Measurements from ENCODE around the gene HDAC4. TPM values are rescaled to one million over a fixed set of nuclear protein-coding genes. Genes with fewer than 3 reads are reported as not detected.
"Not testable (repeated sequence)": the region's sequence is repeated elsewhere in the genome, so short reads cannot be mapped to it uniquely, and the experiment has no call there.

Gene HDAC4
- total RNA-seq, 2 experiments from 2014 or later: 22.6 to 24.5 TPM

- no peak for TF ChIP-seq CTCF (IDR thresholded peaks at IDR 0.05)
- no peaks in the 10 kb centered on the region for H3K9me3 Mint-ChIP-seq
- ChIA-PET CTCF (interaction anchor here (0.9 kb wide), 1 partner anchor 709 kb away, joined by 3 read pairs; no protein-coding TSS in a partner anchor), POLR2A (interaction anchor here (2.6 kb wide), 1 partner anchor 12 kb away, joined by 11 read pairs; no protein-coding TSS in a partner anchor)
- intact Hi-C loops (cut with micrococcal nuclease): no loop called here
- H3K27me3 Mint-ChIP-seq: peaks cover 3% of the 10 kb centered on the region
- DNase-seq: no peak
- no peak overlapping the region for H3K27ac Mint-ChIP-seq
- ATAC-seq: no peak
- H3K4me1 Mint-ChIP-seq (ENCODE audit: low read depth): peaks cover 50% of the 10 kb centered on the region
- no peaks in the 10 kb centered on the region for H3K36me3 Mint-ChIP-seq (ENCODE audit: low read depth)
- H3K4me3 Mint-ChIP-seq: no peak overlapping the region
Measured at GRCh38 chr2:239283288-239283945, 117.4 kb downstream of the HDAC4 start.

GRCh38 chr2:239282448-239283287 lies 118.2 kb downstream of the HDAC4 start:
- ChIA-PET POLR2A (no interaction called here), CTCF (interaction anchor here (0.9 kb wide), 1 partner anchor 710 kb away, joined by 3 read pairs; no protein-coding TSS in a partner anchor)
- no peak overlapping the region for H3K27ac Mint-ChIP-seq
- no peak for TF ChIP-seq CTCF (IDR thresholded peaks at IDR 0.05)
- ATAC-seq: no peak
- peaks cover 44% of the 10 kb centered on the region for H3K4me1 Mint-ChIP-seq (ENCODE audit: low read depth)
- DNase-seq: no peak
- intact Hi-C loops (cut with micrococcal nuclease): no loop called here
- H3K27me3 Mint-ChIP-seq: peaks cover 2% of the 10 kb centered on the region
- no peak overlapping the region for H3K4me3 Mint-ChIP-seq
- no peaks in the 10 kb centered on the region for H3K36me3 Mint-ChIP-seq (ENCODE audit: low read depth)
- no peaks in the 10 kb centered on the region for H3K9me3 Mint-ChIP-seq

- ChIA-PET POLR2A (interaction anchor here (1.1 to 1.9 kb wide), 3 partner anchors 11 to 101 kb away, joined by 3 to 7 read pairs (median 4); no protein-coding TSS in a partner anchor), CTCF (interaction anchor here (1.6 kb wide), 1 partner anchor 47 kb away, joined by 4 read pairs; no protein-coding TSS in a partner anchor)
- peak; percentile 37 for ATAC-seq
- H3K9me3 Mint-ChIP-seq; H3K4me3 Mint-ChIP-seq; H3K27me3 Mint-ChIP-seq; intact Hi-C loops (cut with micrococcal nuclease); H3K27ac Mint-ChIP-seq; H3K36me3 Mint-ChIP-seq (ENCODE audit: low read depth): not testable (repeated sequence)
- peaks cover 28% of the 10 kb centered on the region for H3K4me1 Mint-ChIP-seq (ENCODE audit: low read depth)
- DNase-seq: peak; percentile 56
Measured at GRCh38 chr2:239280296-239281017, 120.4 kb downstream of the HDAC4 start.

- ATAC-seq (no peak), DNase-seq (peak; percentile 1)
- Mint-ChIP-seq H3K27me3 (peaks cover 2% of the 10 kb centered on the region), H3K4me1 (ENCODE audit: low read depth) (peaks cover 25% of the 10 kb centered on the region), H3K36me3 (ENCODE audit: low read depth) (no peaks in the 10 kb centered on the region), H3K27ac (no peak overlapping the region), H3K9me3 (no peaks in the 10 kb centered on the region), H3K4me3 (no peak overlapping the region)
- ChIA-PET CTCF (interaction anchor here (1.6 kb wide), 1 partner anchor 47 kb away, joined by 4 read pairs; no protein-coding TSS in a partner anchor), POLR2A (interaction anchor here (1.1 to 1.9 kb wide), 4 partner anchors 8 to 102 kb away, joined by 3 to 7 read pairs (median 4); no protein-coding TSS in a partner anchor)
- no peak for TF ChIP-seq CTCF (IDR thresholded peaks at IDR 0.05)
- intact Hi-C loops (cut with micrococcal nuclease): no loop called here
Measured at GRCh38 chr2:239279508-239280295, 121.1 kb downstream of the HDAC4 start.

Measured in activated CD8-positive, alpha-beta T cell treated with anti-CD3 and anti-CD28 coated beads for 36 hours (primary cell).